ENCODE results near the gene MDFI. TPM values are rescaled to one million over a fixed set of nuclear protein-coding genes. Genes with fewer than 3 reads are reported as not detected.

MDFI gene
- total RNA-seq, 2 experiments from 2014 or later, result not detected

DNA sequence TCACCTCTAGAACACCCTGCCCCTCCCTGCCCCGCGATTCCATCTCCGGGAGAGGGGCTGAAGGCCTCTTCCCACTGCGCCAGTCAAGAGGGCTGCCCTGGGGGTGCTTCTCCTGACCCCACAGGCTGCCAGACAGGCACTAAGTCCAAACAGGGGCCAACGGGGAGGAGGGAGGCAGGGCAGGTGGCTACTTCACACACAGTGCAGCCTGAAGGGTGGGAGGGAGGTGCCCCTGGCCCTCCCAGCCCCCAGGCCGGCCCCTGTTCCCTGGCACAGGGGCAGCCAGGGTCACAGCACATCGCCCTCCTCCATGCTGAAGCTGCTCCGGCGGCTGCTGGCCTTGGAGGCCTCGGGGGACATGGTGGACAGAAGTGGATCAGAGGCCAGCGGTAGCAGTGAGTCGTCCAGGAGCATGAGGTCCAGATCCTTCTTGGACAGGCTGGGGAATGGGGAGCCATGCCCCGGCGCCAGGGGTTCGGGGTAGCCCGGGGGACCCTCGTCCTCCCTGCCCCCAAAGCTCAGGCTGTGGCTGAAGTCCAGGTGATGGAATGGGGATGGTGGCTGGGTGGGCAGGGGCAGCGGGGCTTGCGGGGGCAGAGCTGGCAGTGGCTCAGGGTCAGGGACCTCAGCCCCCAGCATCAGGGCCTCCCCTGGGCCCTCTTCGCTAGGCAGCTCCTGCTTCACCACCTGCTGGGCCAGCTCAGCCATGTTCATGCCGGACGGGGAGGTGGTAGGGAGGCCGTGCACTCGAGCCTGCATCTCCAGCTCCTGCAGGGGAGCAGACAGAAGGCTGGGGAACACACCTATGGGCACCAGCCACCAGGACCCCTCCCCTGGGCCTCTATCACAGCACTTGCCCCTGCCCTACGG, 46.3 kb downstream of the MDFI start:
- H3K4me1 Mint-ChIP-seq, result peaks cover 10% of the 10 kb centered on the region
- H3K9me3 Mint-ChIP-seq (ENCODE audit: low read depth), result no peaks in the 10 kb centered on the region
- CTCF ChIA-PET, result interaction anchor here (0.6 to 3.4 kb wide), 12 partner anchors 10 to 375 kb away, joined by 3 to 48 read pairs (median 5); no protein-coding TSS in a partner anchor
- no peak for DNase-seq
- no peak overlapping the region for H3K4me3 Mint-ChIP-seq
- H3K27ac Mint-ChIP-seq, result no peak overlapping the region
- no peaks in the 10 kb centered on the region for H3K27me3 Mint-ChIP-seq
- no peak for ATAC-seq
- POLR2A ChIA-PET, result no interaction called here
- intact Hi-C loops (cut with DNase I, micrococcal nuclease), result loop anchor here in 1 of 2 experiments (10.0 kb wide), 1 partner anchor 260 kb away; no protein-coding TSS in a partner anchor
- no peaks in the 10 kb centered on the region for H3K36me3 Mint-ChIP-seq (ENCODE audit: low read depth)

DNA sequence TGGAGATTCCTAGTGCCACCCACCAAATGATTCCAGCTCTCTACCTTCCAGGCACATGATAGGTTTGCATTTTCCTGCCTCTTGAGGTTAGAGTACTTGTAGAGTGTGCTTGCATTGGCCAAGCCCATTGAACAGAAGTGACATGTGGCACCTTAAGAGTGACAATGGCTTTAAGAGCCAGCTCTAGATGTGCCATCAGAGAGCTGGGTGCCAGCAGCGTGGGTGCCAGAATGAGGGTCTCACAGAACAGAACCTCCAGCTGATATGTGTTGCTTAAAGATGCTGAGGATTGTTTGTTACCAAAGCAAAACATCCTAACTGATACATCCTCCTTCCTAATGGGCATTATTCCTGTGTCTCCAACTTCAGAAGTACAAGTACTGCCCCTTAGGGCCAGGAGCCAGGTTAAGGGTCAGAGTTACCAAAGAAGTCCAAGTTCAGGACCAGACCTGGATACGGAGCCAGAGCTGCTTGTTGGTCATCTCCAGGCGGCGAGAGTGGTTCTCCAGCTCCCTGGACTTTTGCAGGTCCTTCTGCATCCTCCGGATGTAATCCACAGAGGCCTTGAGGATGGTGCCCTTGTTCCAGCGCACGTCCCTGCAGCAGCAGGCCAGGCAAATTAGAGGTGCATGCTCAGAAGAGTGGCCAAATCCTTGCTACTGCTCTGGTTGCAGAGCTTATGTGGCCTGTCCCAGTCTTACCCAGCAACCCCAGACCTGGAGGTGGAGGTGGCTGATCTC, 47.5 kb downstream of the MDFI start:
- POLR2A ChIA-PET, result no interaction called here

DNA sequence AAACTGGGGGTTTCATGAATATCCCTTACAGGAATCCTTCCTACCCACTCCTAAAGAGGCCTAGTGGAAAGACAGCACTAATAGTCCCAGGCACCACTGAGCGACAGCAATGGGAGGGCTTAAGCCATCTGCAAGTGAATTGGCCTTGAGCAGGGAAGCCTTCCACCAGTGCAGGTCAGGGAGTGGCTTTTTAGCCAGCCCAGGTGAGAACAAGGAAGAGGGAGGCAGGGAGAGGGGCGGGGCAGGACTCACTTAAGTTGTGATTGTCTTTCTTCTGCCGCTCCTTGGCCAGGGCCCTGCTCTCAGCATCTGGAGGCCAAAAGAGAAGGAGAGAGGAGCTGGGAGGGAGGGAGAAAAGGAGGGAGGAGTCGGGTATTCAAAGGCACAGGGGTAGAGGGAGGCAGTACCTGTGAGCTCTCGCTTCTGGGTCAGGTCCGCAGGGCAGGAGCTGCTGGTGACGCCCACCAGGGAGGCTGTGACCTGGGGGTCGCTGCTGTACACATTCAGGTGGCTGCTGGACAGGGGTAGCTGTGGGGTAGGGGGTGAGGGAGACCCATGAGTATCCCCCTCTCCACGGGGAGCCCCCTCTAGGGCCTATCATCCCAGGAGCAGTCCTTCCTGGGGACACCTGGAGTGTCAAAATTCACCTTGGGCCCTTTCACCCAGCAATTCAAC, 49.4 kb downstream of the MDFI start:
- Mint-ChIP-seq H3K27me3 (no peaks in the 10 kb centered on the region), H3K36me3 (ENCODE audit: low read depth) (no peaks in the 10 kb centered on the region), H3K4me3 (no peak overlapping the region), H3K4me1 (peaks cover 8% of the 10 kb centered on the region), H3K27ac (no peak overlapping the region), H3K9me3 (ENCODE audit: low read depth) (no peaks in the 10 kb centered on the region)
- no peak for ATAC-seq
- intact Hi-C loops (cut with DNase I, micrococcal nuclease), result loop anchor here in 1 of 2 experiments (10.0 kb wide), 1 partner anchor 263 kb away; no protein-coding TSS in a partner anchor
- POLR2A ChIA-PET, result no interaction called here
- CTCF ChIA-PET, result interaction anchor here (0.7 to 3.3 kb wide), 6 partner anchors 27 to 320 kb away, joined by 3 to 12 read pairs (median 6); no protein-coding TSS in a partner anchor
- DNase-seq, result no peak

More for the DNA sequence above, 47.5 kb downstream of the MDFI start:
- H3K27me3 Mint-ChIP-seq, result no peaks in the 10 kb centered on the region
- no peaks in the 10 kb centered on the region for H3K36me3 Mint-ChIP-seq (ENCODE audit: low read depth)
- no peak overlapping the region for H3K27ac Mint-ChIP-seq
- H3K4me1 Mint-ChIP-seq, result peaks cover 10% of the 10 kb centered on the region
- CTCF ChIA-PET, result interaction anchor here (0.6 to 3.4 kb wide), 10 partner anchors 12 to 561 kb away, joined by 3 to 48 read pairs (median 4); no protein-coding TSS in a partner anchor
- no peak for DNase-seq
- intact Hi-C loops (cut with DNase I, micrococcal nuclease), result loop anchor here in 1 of 2 experiments (10.0 kb wide), 1 partner anchor 261 kb away; no protein-coding TSS in a partner anchor
- no peak overlapping the region for H3K4me3 Mint-ChIP-seq
- no peak for ATAC-seq
- H3K9me3 Mint-ChIP-seq (ENCODE audit: low read depth), result no peaks in the 10 kb centered on the region

DNA sequence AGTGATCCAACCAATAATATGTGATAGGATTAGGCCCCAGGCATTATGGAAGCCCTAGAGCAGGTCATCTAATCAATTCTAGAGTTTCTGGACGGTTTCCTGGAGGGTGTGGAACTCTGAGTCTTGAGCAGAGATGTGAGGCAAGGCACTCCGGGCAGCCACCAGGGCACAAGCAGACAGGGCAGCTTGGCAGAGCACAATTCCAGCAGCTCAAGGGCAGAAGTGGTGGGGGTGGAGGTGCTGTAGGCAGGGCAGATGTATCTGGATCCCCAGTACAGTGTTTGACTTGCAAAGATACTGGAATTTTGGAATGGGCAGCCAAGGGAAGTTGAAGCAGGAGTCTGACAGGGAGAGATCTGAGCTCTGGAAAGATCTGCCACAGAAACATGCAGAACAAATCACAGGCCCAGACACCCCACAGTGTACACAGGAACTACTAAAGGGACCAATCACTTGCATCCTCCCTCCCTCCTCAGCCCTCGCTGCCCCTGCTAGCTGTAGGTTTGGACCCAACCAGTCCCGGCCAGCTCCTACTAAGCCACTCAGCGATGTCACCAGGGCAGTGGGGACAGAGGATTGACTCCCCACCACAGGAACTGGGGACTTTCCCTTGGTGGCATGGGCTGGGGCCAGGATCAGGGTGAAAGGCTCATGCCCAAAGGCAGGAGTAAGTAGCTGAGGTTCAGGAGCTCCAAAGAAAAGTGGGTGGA, 50.1 kb downstream of the MDFI start:
- intact Hi-C loops (cut with DNase I, micrococcal nuclease), result loop anchor here in 1 of 2 experiments (10.0 kb wide), 1 partner anchor 264 kb away; no protein-coding TSS in a partner anchor
- peaks cover 7% of the 10 kb centered on the region for H3K4me1 Mint-ChIP-seq
- H3K27me3 Mint-ChIP-seq, result no peaks in the 10 kb centered on the region
- POLR2A ChIA-PET, result no interaction called here
- H3K27ac Mint-ChIP-seq, result no peak overlapping the region
- H3K36me3 Mint-ChIP-seq (ENCODE audit: low read depth), result no peaks in the 10 kb centered on the region
- ATAC-seq (no peak), DNase-seq (no peak)
- no peak overlapping the region for H3K4me3 Mint-ChIP-seq
- CTCF ChIA-PET, result interaction anchor here (0.6 to 1.5 kb wide), 7 partner anchors 9 to 427 kb away, joined by 3 to 6 read pairs (median 3); no protein-coding TSS in a partner anchor
- H3K9me3 Mint-ChIP-seq (ENCODE audit: low read depth), result no peaks in the 10 kb centered on the region

DNA sequence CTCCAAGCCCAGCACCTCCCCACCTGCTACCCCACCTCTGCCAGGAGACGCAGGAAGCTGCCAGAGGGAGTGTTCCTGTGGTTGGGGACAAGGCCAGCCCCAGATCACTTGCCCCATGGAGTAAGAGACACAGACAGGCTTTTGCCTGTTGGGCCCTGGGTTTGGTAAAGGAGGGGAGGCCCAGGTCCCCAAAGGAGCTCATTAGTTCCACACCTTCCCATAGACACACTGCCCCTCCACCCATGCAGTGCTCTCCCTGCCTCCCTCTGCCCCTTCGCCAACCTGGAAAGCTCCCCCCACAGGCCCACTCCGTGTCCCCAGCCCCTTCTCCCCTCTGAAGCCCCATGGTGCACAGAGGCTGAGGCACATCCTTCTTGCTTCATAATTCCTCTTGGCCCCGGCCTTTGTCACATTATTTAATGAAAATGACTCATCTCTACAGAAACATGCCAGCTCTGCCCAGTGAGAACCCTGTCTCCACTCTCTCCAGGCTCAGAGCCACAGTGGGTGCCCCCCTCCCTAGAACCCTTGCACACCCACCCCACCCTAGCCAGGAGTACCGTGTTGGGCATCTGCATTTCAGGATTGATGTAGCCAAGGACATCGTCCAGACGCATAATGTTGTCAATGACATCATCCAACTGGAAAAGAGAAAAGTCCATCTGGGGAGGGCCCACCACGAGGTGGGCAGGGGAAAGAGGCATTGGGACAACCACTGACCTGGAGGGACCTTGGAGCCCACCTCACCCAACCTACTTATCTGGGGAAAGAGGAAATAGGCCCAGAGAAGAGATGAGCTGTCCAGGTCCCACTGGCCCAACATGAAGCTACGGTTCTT, 51.1 kb downstream of the MDFI start:
- POLR2A ChIA-PET, result no interaction called here
- ATAC-seq (no peak), DNase-seq (no peak)
- CTCF ChIA-PET, result interaction anchor here (0.6 to 1.5 kb wide), 6 partner anchors 7 to 322 kb away, joined by 3 to 5 read pairs (median 4); no protein-coding TSS in a partner anchor
- Mint-ChIP-seq H3K9me3 (ENCODE audit: low read depth) (no peaks in the 10 kb centered on the region), H3K36me3 (ENCODE audit: low read depth) (no peaks in the 10 kb centered on the region), H3K27me3 (no peaks in the 10 kb centered on the region), H3K4me1 (peaks cover 3% of the 10 kb centered on the region), H3K4me3 (no peak overlapping the region), H3K27ac (peak overlapping the region; percentile 1)
- intact Hi-C loops (cut with DNase I, micrococcal nuclease), result loop anchor here in 1 of 2 experiments (10.0 kb wide), 1 partner anchor 265 kb away; no protein-coding TSS in a partner anchor

DNA sequence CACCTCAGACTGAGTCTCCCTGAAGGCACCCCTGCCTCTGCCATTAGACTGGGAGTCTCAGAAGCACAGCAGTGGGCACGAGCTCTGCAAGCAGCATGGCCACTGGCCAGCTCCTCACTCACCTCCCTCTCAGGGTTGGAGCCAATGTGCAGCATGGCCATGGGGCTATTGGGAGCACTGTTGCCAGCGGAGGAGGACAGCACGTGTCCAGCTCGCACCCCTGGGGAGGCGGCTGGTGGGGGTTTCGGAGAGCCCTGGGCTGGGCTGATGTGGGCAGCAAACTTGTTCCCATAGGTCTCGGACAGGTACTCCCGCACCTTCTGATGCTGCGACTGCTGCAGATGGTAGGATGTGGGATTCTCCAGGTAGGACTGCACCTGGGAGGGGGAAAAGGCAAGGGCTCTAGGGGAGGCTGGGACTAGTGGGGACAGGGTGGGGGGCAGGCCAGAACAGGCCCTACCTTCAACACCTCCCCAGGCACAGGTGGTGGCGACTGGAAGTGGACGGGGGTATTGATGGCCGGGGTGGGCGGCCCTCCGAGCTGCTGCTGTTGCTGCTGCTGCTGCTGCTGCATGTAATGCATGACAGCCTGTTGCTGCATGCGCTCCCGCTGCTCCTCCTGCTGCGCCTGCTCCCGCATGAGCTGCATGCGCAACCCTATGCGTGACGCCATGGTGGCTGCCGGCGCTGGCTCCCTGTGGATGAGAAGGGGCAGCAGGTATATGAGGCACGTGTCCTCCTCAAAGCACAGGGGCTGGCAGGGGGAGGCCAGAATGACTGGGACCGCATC, 52.5 kb downstream of the MDFI start:
- no peak overlapping the region for H3K4me3 Mint-ChIP-seq
- CTCF ChIA-PET, result interaction anchor here (1.1 to 1.3 kb wide), 2 partner anchors 9 to 297 kb away, joined by 4 to 5 read pairs; no protein-coding TSS in a partner anchor
- H3K27me3 Mint-ChIP-seq, result no peaks in the 10 kb centered on the region
- intact Hi-C loops (cut with DNase I, micrococcal nuclease), result no loop called here
- ATAC-seq, result no peak
- H3K4me1 Mint-ChIP-seq, result peaks cover 3% of the 10 kb centered on the region
- no peaks in the 10 kb centered on the region for H3K9me3 Mint-ChIP-seq (ENCODE audit: low read depth)
- DNase-seq, result no peak
- no peaks in the 10 kb centered on the region for H3K36me3 Mint-ChIP-seq (ENCODE audit: low read depth)
- POLR2A ChIA-PET, result no interaction called here
- H3K27ac Mint-ChIP-seq, result no peak overlapping the region

DNA sequence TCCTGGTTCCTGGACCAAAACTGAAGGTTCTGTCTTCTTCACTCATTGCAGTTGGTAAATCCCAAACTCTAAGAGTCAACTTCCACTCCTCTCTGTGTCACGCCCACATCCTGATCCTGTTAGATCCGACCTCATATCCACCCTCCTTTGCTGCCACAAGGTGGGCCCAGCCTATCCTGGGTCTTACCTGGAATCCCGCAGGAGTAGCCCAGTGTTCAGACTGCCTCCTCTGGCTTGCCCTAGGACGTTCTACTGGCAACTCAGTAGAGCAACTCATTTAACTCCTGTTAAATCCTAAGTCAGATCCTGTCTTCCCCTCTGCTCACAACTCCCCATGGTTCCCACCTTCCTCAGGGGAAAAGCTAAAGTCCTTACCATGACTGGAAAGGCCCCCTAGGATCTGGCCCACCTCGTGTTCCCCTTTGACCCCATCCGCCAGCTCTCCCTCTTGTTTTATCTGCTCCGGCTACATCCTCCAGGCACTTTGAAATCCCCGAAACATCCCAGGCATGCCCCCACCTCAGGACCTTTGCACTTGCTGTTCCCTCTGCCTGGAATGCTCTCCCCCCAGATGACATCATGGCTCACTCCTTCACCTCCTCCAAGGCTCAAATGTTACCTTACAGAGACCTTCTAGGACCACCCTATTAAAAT, 53.3 kb downstream of the MDFI start:
- CTCF ChIA-PET, result interaction anchor here (1.3 to 1.5 kb wide), 2 partner anchors 8 to 297 kb away, joined by 4 to 5 read pairs; no protein-coding TSS in a partner anchor
- no peak for DNase-seq
- no peak for ATAC-seq
- H3K27me3 Mint-ChIP-seq, result no peaks in the 10 kb centered on the region
- no peaks in the 10 kb centered on the region for H3K36me3 Mint-ChIP-seq (ENCODE audit: low read depth)
- intact Hi-C loops (cut with DNase I, micrococcal nuclease), result no loop called here
- H3K9me3 Mint-ChIP-seq (ENCODE audit: low read depth), result no peaks in the 10 kb centered on the region
- peaks cover 3% of the 10 kb centered on the region for H3K4me1 Mint-ChIP-seq
- H3K27ac Mint-ChIP-seq, result no peak overlapping the region
- no peak overlapping the region for H3K4me3 Mint-ChIP-seq
- POLR2A ChIA-PET, result no interaction called here

DNA sequence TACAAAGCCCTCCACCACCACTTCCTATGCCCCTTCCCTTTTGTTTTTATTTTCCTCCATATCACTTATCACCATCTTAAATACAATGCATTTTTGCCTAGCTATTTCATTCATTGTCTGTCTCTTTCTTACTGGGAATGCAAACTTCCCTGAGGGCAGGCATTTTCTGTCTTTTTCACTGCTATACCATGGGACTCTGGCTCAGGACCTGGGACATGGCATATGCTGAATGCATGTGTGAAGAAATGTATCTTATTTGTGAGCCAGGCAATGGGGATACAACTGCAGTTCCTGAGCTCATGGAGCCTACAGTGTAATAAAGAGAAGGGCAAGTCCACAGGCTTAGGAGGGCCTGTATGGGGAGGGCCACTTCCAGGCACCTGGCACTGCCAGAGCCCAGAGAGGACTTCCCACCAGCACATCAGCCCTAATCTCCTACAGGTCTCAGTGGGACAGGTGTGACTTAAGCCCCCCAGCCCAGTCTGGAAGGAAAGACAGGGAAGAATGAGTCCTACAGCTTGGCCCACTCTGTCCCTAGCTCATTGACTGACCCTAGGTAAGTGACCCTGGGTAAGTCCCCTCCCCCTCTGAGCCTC, 53.9 kb downstream of the MDFI start:
- DNase-seq (no peak), ATAC-seq (no peak)
- Mint-ChIP-seq H3K27me3 (no peaks in the 10 kb centered on the region), H3K4me3 (no peak overlapping the region), H3K36me3 (ENCODE audit: low read depth) (no peaks in the 10 kb centered on the region), H3K9me3 (ENCODE audit: low read depth) (no peaks in the 10 kb centered on the region), H3K4me1 (peaks cover 3% of the 10 kb centered on the region), H3K27ac (no peak overlapping the region)
- ChIA-PET POLR2A (interaction anchor here (0.5 kb wide), 1 partner anchor 1944 kb away, joined by 3 read pairs; no protein-coding TSS in a partner anchor), CTCF (interaction anchor here (1.3 to 1.6 kb wide), 3 partner anchors 9 to 298 kb away, joined by 3 to 5 read pairs (median 4); no protein-coding TSS in a partner anchor)
- intact Hi-C loops (cut with DNase I, micrococcal nuclease), result no loop called here

DNA sequence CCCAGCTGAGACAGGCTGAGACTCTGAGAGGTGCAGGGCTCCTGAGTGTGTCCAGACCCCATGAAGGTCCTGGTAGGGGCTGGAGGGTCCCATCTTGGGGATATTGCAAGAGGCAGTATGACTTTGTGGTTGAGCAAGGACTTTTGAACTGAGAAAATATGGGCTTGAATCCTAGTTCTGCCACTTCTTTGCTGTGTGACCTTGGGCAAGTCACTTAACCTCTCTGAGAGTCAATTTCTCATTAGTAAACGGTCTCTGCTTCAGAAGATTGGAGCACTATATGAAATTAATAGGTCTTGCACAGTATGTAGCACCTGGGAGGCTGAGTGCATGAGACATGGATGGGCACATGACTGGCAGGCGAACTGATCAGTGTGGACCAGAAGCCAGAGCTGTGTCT, 54.5 kb downstream of the MDFI start:
- Mint-ChIP-seq H3K9me3 (ENCODE audit: low read depth) (no peaks in the 10 kb centered on the region), H3K27ac (no peak overlapping the region), H3K27me3 (no peaks in the 10 kb centered on the region), H3K4me1 (peaks cover 3% of the 10 kb centered on the region), H3K4me3 (no peak overlapping the region), H3K36me3 (ENCODE audit: low read depth) (no peaks in the 10 kb centered on the region)
- ATAC-seq (no peak), DNase-seq (no peak)
- intact Hi-C loops (cut with DNase I, micrococcal nuclease), result no loop called here
- ChIA-PET CTCF (interaction anchor here (1.5 to 1.6 kb wide), 2 partner anchors 10 kb away, joined by 3 to 5 read pairs; no protein-coding TSS in a partner anchor), POLR2A (interaction anchor here (0.5 kb wide), 1 partner anchor 1944 kb away, joined by 3 read pairs; no protein-coding TSS in a partner anchor)

Measured in activated CD4-positive, alpha-beta T cell treated with anti-CD3 and anti-CD28 coated beads for 36 hours (primary cell).